Neural progenitor cell (in vitro differentiated cells): ENCODE measurements around the gene STX16. TPM values are rescaled to one million over a fixed set of nuclear protein-coding genes. Genes with fewer than 3 reads are reported as not detected.

ENCODE experiments used
- DNase-seq: peaks from one replicate; pipeline ENCODE4 v3.0.0-alpha.2; 2016; ENCODE audit warnings: low spot score
- H2AFZ ChIP-seq: fragments of 200-600 bp; sonication (generic); replicated peaks from 2 replicates; pipeline ENCODE4 v1.6.1; 2016; ENCODE audit warnings: antibody characterized with exemption
- H3F3A ChIP-seq: fragments of 200-600 bp; sonication (generic); 2 replicates; pipeline ENCODE4 v1.6.1; 2016; ENCODE audit warnings: antibody characterized with exemption, low read depth
- H3K27ac ChIP-seq: fragments of 200-600 bp; sonication (generic); 2 replicates; pipeline ENCODE4 v1.5.1; 2016; ENCODE audit warnings: mild to moderate bottlenecking
- H3K27me3 ChIP-seq: fragments of 200-600 bp; sonication (generic); 2 replicates; pipeline ENCODE4 v1.6.1; 2016; ENCODE audit warnings: mild to moderate bottlenecking, moderate library complexity
- H3K36me3 ChIP-seq: fragments of 200-600 bp; sonication (generic); 2 replicates; pipeline ENCODE4 v1.5.1; 2016
- H3K4me1 ChIP-seq: fragments of 200-600 bp; sonication (generic); 2 replicates; pipeline ENCODE4 v1.6.1; 2016; ENCODE audit warnings: mixed run types
- H3K4me2 ChIP-seq: fragments of 200-600 bp; sonication (generic); 2 replicates; pipeline ENCODE4 v1.6.1; 2016
- H3K4me3 ChIP-seq: fragments of 200-600 bp; sonication (generic); 2 replicates; pipeline ENCODE4 v1.5.1; 2016
- H3K79me2 ChIP-seq: fragments of 200-600 bp; sonication (generic); 2 replicates; pipeline ENCODE4 v1.6.1; 2016; ENCODE audit warnings: low read depth
- H3K9ac ChIP-seq: fragments of 200-600 bp; sonication (generic); 2 replicates; pipeline ENCODE4 v1.6.1; 2016
- H3K9me3 ChIP-seq: fragments of 200-600 bp; sonication (generic); 2 replicates; pipeline ENCODE4 v1.5.1; 2016; ENCODE audit warnings: low read depth
- H4K20me1 ChIP-seq: fragments of 200-600 bp; sonication (generic); 2 replicates; pipeline ENCODE4 v1.6.1; 2016; ENCODE audit warnings: low read depth
- H3K27ac Mint-ChIP-seq: 3 replicates; pipeline ENCODE4 v1.8.0; 2021; ENCODE audit warnings: mixed read lengths
- H3K27me3 Mint-ChIP-seq: 2 replicates; pipeline ENCODE4 v1.8.0; 2022; ENCODE audit warnings: low read depth, mild to moderate bottlenecking, inconsistent platforms, moderate library complexity, mixed read lengths; ENCODE audit not compliant: insufficient read depth
- H3K36me3 Mint-ChIP-seq: 3 replicates; pipeline ENCODE4 v1.8.0; 2021; ENCODE audit warnings: mixed read lengths
- H3K4me1 Mint-ChIP-seq: 3 replicates; pipeline ENCODE4 v1.8.0; 2021; ENCODE audit warnings: mixed read lengths
- H3K4me3 Mint-ChIP-seq: 3 replicates; pipeline ENCODE4 v1.8.0; 2021; ENCODE audit warnings: mild to moderate bottlenecking, moderate library complexity, mixed read lengths
- H3K9me3 Mint-ChIP-seq: 3 replicates; pipeline ENCODE4 v1.8.0; 2020; ENCODE audit warnings: mixed read lengths
- CTCF ChIP-seq: fragments of 200-600 bp; sonication (generic); IDR thresholded peaks from 2 replicates; pipeline ENCODE4 v1.5.1; 2017; ENCODE audit warnings: antibody characterized with exemption, mild to moderate bottlenecking
- EZH2 ChIP-seq: fragments of 200-600 bp; sonication (generic); IDR thresholded peaks from 2 replicates; pipeline ENCODE4 v1.6.1; 2017; ENCODE audit warnings: antibody characterized with exemption, mild to moderate bottlenecking, moderate library complexity
- EZH2phosphoT487 ChIP-seq: fragments of 200-600 bp; sonication (generic); IDR thresholded peaks from 2 replicates; pipeline ENCODE4 v1.6.1; 2017; ENCODE audit warnings: antibody characterized with exemption
- total RNA-seq: library from RNA; depleted of rRNA; stranded (reverse); fragments of >200 nt; gene quantifications from 2 replicates; pipeline ENCODE4 v1.2.3, GENCODE V29; 2015; ENCODE audit warnings: low replicate concordance

The STX16 gene
- total RNA-seq, 1 donor from 2014 or later: 46.6 TPM

GRCh38 chr20:58636396-58636982, 14.6 kb upstream of the STX16 start:
- Histone ChIP-seq H3K9me3 (no peaks in the 10 kb centered on the region), H3K4me1 (no peaks in the 10 kb centered on the region), H3K79me2 (no peaks in the 10 kb centered on the region), H3K9ac (no peak overlapping the region), H3K36me3 (no peaks in the 10 kb centered on the region), H3K4me2 (no peak overlapping the region), H3K4me3 (no peak overlapping the region), H2AFZ (no peak overlapping the region), H3F3A (no peaks in the 10 kb centered on the region), H3K27me3 (no peaks in the 10 kb centered on the region), H4K20me1 (no peaks in the 10 kb centered on the region), H3K27ac (no peak overlapping the region)
- no peak for DNase-seq
- no peaks in the 10 kb centered on the region for H3K36me3 Mint-ChIP-seq
- peaks cover 7% of the 10 kb centered on the region for H3K27me3 Mint-ChIP-seq
- H3K9me3 Mint-ChIP-seq: no peaks in the 10 kb centered on the region
- no peak overlapping the region for H3K4me3 Mint-ChIP-seq
- TF ChIP-seq EZH2phosphoT487 (no peak), CTCF (no peak), EZH2 (no peak)
- peaks cover 4% of the 10 kb centered on the region for H3K4me1 Mint-ChIP-seq
- no peak overlapping the region for H3K27ac Mint-ChIP-seq

GRCh38 chr20:58636983-58637421, 14.1 kb upstream of the STX16 start:
- Mint-ChIP-seq H3K9me3 (no peaks in the 10 kb centered on the region), H3K27me3 (peaks cover 7% of the 10 kb centered on the region), H3K4me1 (peaks cover 4% of the 10 kb centered on the region), H3K36me3 (no peaks in the 10 kb centered on the region), H3K27ac (no peak overlapping the region), H3K4me3 (no peak overlapping the region)
- TF ChIP-seq CTCF (peak; percentile 41), EZH2phosphoT487 (no peak)
- peak; percentile 50 for DNase-seq
- Histone ChIP-seq H4K20me1 (no peaks in the 10 kb centered on the region), H3K27ac (no peak overlapping the region), H3K27me3 (no peaks in the 10 kb centered on the region), H3K79me2 (no peaks in the 10 kb centered on the region), H3K9ac (no peak overlapping the region), H3K4me3 (no peak overlapping the region), H3F3A (no peaks in the 10 kb centered on the region), H2AFZ (no peak overlapping the region), H3K9me3 (no peaks in the 10 kb centered on the region), H3K4me2 (no peak overlapping the region), H3K36me3 (no peaks in the 10 kb centered on the region), H3K4me1 (no peaks in the 10 kb centered on the region)

GRCh38 chr20:58637466-58638213, 13.4 kb upstream of the STX16 start:
- no peaks in the 10 kb centered on the region for H3K36me3 ChIP-seq
- Mint-ChIP-seq H3K27ac (no peak overlapping the region), H3K4me3 (no peak overlapping the region), H3K4me1 (peaks cover 4% of the 10 kb centered on the region), H3K36me3 (no peaks in the 10 kb centered on the region), H3K9me3 (no peaks in the 10 kb centered on the region), H3K27me3 (peaks cover 10% of the 10 kb centered on the region)
- H3K4me3 ChIP-seq: no peak overlapping the region
- H3F3A ChIP-seq: no peaks in the 10 kb centered on the region
- no peak overlapping the region for H3K4me2 ChIP-seq
- H3K9me3 ChIP-seq: no peaks in the 10 kb centered on the region
- no peaks in the 10 kb centered on the region for H3K79me2 ChIP-seq
- H3K27ac ChIP-seq: no peak overlapping the region
- TF ChIP-seq CTCF (no peak), EZH2phosphoT487 (no peak), EZH2 (no peak)
- no peak overlapping the region for H2AFZ ChIP-seq
- no peak for DNase-seq
- no peaks in the 10 kb centered on the region for H3K4me1 ChIP-seq
- H4K20me1 ChIP-seq: no peaks in the 10 kb centered on the region
- no peak overlapping the region for H3K9ac ChIP-seq
- no peaks in the 10 kb centered on the region for H3K27me3 ChIP-seq
